Measurements from ENCODE around the gene VASH2.

GRCh38 chr1:213019450-213019849 lies 69.1 kb downstream of the VASH2 start:
- no peak for TF ChIP-seq POLR2A (IDR thresholded peaks at IDR 0.05)
- TF ChIP-seq CTCF (IDR thresholded peaks at IDR 0.05 in 8 of 11, conservative IDR thresholded peaks at IDR 0.05 in 3 of 11): no peak
- no peak for TF ChIP-seq POLR2AphosphoS5 (IDR thresholded peaks at IDR 0.05)

All from spleen (tissue), 7 donors.